ENCODE results near the gene SMIM36.

SMIM36 gene

GRCh38 chr17:55441544-55441943 is 69.7 kb downstream of the SMIM36 start:
- DNase-seq (ENCODE audit: low read depth): no peak
- TF ChIP-seq CTCF (conservative IDR thresholded peaks at IDR 0.05; ENCODE audit: low read depth, low read length): no peak
- H3K4me3 ChIP-seq (ENCODE audit: low read length): no peak overlapping the region

GRCh38 chr17:55440391-55440790 is 70.9 kb downstream of the SMIM36 start:
- DNase-seq (ENCODE audit: low read depth): no peak
- no peak overlapping the region for H3K4me3 ChIP-seq (ENCODE audit: low read length)
- TF ChIP-seq CTCF (conservative IDR thresholded peaks at IDR 0.05; ENCODE audit: low read depth, low read length): no peak

GRCh38 chr17:55437159-55437605 is 74.1 kb downstream of the SMIM36 start:
- TF ChIP-seq CTCF (conservative IDR thresholded peaks at IDR 0.05; ENCODE audit: low read depth, low read length): no peak
- no peak overlapping the region for H3K4me3 ChIP-seq (ENCODE audit: low read length)
- DNase-seq (ENCODE audit: low read depth): no peak

GRCh38 chr17:55436224-55437158 is 74.8 kb downstream of the SMIM36 start:
- no peak for DNase-seq (ENCODE audit: low read depth)
- TF ChIP-seq CTCF (conservative IDR thresholded peaks at IDR 0.05; ENCODE audit: low read depth, low read length): no peak
- no peak overlapping the region for H3K4me3 ChIP-seq (ENCODE audit: low read length)

- TF ChIP-seq CTCF (conservative IDR thresholded peaks at IDR 0.05; ENCODE audit: low read depth, low read length): no peak
Measured at GRCh38 chr17:55435408-55435807, 75.8 kb downstream of the SMIM36 start.

GRCh38 chr17:55434721-55435120 is 76.5 kb downstream of the SMIM36 start:
- DNase-seq (ENCODE audit: low read depth): no peak
- TF ChIP-seq CTCF (conservative IDR thresholded peaks at IDR 0.05; ENCODE audit: low read depth, low read length): no peak
- H3K4me3 ChIP-seq (ENCODE audit: low read length): no peak overlapping the region

More at GRCh38 chr17:55435408-55435807, 75.8 kb downstream of the SMIM36 start:
- H3K4me3 ChIP-seq (ENCODE audit: low read length): no peak overlapping the region
- DNase-seq (ENCODE audit: low read depth): no peak
